Fibroblast of skin of abdomen (primary cell): ENCODE measurements around the gene ALOX12B.
"Not testable (repeated sequence)": the region's sequence is repeated elsewhere in the genome, so short reads cannot be mapped to it uniquely, and the experiment has no call there.

Source experiments
- DNase-seq: peaks from one replicate; pipeline ENCODE4 v3.0.0-alpha.2; 2013

ALOX12B gene

DNA sequence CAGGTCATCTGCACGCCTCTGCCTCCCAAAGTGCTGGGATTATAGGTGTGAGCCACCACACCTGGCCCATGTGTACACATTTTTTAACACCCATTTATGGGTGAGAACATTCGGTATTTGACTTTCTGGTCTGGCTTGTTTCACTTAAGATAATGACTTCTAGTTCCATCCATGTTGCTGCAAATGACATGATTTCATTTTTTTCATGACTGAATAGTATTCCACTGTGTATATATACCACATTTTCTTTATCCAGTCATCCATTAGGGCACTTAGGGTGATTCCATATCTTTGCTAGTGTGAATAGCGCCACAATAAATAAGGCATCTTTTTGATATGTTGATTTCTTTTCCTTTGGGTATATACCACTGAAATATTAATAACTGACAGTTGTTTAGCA lies 5.6 kb downstream of the ALOX12B start:
- no peak for DNase-seq

DNA sequence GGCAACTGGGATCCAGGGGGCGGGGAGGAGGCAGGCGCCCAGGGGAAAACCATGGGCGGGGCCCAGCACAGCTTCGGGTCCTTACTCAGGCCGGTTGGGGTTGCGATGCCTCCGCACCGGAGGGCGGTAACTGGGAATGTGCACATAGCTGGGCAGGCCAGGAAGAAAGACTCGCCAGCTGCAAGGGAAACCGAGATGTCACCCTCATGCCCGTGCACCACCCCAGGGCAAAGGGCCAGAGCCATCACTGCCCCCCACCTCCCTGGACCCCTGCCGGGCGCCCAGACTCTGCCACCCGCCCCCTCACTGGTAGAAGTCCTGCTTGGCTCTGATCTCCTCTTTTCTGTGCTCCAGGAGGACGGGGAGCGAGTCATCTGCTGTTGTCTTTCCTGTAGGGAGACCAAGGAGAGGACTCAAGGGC lies 6.7 kb downstream of the ALOX12B start:
- no peak for DNase-seq

DNA sequence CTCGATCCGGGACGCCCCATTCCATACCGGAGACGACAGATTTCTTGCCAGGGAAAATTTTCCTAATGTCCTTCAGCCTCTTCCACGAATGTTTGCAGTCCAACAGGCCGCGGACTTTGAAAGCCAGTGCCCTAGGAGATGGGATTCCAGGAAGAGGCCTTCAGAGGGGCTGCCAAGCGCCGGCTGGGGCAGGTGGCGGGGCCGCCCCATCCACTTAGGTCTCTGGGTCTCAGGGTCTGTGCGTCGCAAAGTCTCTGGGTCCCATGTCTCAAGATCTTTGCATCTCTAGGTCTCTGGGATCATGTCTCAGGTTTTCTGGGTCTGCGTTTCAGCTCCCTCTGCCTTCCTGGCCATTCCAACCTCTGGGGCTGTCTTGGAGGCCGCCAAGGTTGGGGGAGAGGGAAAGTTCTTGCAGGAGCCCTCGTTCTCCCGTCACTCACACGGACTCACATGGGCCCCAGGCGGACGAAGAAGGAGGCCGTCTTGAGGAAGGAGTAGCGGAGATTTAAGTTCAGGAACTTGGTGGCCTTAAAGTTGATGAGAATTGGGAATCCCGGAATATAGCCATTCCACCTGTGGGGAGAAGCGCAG lies 7.2 kb downstream of the ALOX12B start:
- DNase-seq = no peak

DNA sequence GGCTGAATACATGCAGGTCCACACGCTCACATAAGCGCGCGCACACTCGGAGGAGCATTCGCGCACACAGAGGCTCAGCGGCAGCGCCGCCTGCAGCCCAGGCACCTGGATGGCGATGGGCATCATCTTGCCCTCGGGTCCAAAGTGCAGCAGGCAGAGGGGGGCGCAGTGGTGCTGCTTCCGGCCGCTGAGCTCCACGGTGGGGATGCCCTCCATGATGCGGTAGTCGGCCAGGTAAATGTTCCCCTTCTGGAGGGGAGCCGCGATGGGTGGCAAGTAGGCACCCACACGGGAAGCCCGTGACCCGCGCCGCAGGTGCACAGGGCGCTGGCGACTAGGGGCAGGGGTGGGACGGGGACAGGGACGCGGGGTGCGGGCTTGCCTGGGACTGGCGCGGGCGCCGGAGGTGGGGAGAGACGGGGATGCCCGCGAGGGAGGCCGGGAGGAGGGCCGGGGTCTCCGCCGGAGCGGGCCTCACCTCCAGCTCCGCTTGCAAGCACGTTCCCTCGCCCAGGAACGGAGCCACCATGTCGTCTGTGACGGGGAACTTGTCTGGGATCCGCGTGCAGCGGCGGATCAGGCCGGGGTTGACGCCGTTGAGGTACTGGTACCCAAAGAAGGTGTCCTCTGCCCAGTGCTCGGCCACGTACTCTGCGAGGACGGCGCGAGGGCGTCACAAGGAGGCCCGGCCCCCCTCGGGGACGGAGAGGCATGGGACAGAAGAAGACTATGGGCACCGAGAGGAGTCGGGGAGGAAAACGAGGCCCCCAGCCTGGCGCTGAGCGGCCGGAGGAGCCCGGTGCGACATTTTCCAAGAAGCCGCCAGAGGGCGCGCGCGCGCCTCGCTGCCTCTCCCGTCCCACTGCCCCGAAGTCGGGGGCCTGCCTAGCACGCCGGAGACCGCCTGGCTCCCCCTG lies 8.0 kb downstream of the ALOX12B start:
- DNase-seq = peak; percentile 33

DNA sequence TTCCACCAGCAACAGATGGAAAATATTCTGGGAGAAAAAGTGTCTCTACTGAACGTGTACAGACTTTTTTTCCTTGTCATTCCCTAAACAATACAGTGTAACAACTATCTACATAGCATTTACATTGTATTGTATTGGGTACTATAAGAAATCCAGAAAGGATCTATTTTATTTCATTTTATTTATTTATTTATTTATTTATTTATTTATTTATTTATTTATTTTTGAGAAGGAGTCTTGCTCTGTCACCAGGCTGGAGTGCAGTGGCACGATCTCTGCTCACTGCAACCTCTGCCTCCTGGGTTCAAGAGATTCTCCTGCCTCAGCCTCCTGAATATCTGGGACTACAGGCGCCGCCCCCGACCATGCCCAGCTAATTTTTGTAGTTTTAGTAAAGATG lies 9.6 kb downstream of the ALOX12B start:
- not testable (repeated sequence) for DNase-seq

DNA sequence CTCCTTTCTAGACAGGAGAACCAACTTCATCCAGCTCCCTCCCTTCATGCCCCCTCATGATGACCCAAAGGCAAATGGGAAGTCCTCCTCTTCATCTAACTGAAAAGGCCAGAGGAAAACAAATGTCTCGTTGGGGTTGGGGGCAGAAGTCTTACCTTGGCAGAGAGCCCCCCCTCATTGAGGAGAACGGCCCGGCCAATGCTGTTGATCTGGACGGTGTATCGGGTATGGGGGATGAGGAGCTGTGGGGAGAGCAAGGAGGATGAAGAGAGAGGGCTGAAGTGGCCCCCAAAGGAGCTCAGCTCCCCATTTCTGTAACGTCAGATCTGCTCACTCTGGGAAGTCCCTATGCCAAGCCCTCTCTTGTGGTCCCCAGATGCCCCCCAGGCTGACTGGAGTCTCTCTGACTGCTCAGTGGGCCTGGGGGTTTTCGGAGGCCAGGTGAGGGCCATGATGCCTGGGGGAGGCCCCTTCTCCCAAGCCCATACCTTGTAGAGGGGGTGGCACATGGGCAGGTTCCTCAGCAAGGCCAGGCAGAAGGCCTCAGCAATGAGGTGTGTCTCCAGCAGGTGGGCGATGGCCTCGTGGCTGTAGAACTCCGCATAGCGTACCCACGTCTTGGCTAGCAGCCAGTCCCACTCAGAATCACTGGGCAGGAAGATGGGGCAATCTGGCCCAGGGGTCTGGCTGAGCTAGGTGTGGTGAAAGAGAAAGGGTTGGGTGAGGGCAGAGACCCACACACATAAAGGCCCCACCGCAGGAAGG lies 10.8 kb downstream of the ALOX12B start:
- no peak for DNase-seq

DNA sequence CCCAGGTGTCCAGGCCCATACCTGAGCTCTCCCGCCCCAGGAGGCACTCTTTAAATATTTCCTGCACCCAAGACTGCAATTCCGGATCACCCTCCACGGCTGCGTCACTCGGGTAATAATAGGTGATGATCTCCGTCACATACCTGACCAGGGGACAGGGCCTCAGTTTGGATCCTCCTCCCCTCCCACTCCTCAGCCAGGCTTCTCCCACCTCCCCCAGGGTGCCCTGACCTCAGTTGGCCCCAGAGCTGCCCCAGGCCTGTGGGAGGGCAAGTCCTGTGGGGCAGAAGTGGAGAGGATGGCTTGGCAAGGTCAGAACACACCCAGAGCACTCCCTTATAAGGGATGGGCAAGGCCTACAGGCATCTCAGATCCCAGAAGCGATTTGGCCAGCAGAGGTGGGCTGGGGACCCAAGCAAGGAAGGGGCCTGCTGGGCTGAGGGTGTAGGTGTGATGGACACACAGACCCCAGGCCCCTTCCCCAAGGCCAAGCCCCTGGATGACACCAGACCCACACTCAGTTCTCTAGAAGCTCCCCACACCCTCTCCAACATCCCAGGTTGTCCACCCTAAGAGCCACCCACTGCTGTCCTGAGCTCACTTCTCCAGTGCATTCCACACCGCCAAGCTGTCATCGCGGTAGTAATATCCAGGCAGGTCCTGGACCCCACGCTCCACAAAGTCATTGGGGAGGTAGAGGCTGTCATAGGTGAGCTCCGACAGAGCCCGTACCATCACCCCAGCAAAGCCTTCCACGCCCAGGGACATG lies 11.8 kb downstream of the ALOX12B start:
- no peak for DNase-seq

DNA sequence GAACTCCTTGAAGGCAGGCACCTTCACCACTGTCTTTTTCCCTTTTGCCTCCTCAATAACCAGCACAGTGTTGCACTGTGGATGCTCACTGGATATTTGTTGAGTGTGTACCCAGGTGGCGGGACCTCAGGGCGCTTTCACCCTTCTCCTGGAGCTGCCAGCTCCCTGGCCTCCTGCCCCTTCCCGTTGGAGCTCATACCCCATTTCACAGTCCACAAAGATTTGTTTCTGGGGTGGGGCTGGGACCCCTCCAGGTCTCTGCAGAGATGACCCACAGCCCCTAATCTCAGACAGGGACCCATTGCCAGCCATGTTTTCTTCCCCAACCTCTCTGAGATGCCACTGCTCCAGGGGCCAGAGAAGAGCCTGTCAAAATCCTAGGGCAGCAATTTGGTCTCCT lies 12.4 kb downstream of the ALOX12B start:
- DNase-seq = no peak

DNA sequence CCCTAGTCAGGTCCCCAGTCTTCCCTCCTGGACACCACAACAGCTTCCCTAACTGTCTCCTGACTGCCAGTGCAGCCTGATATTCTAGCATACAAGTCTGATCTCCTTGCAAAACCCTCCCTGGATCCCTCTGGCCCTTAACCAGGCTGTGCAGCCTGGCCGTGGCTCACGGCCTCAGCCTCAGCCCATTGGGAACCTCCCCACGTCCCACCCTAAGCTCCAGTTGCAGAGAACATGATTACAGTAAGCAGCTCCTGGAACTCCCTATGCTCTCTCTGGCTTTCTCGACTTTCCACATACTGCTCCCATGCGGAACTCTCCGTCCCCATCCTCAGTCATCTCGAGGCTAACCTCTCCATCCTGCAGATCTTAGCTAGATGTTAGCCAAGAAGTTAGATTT lies 13.0 kb downstream of the ALOX12B start:
- no peak for DNase-seq

DNA sequence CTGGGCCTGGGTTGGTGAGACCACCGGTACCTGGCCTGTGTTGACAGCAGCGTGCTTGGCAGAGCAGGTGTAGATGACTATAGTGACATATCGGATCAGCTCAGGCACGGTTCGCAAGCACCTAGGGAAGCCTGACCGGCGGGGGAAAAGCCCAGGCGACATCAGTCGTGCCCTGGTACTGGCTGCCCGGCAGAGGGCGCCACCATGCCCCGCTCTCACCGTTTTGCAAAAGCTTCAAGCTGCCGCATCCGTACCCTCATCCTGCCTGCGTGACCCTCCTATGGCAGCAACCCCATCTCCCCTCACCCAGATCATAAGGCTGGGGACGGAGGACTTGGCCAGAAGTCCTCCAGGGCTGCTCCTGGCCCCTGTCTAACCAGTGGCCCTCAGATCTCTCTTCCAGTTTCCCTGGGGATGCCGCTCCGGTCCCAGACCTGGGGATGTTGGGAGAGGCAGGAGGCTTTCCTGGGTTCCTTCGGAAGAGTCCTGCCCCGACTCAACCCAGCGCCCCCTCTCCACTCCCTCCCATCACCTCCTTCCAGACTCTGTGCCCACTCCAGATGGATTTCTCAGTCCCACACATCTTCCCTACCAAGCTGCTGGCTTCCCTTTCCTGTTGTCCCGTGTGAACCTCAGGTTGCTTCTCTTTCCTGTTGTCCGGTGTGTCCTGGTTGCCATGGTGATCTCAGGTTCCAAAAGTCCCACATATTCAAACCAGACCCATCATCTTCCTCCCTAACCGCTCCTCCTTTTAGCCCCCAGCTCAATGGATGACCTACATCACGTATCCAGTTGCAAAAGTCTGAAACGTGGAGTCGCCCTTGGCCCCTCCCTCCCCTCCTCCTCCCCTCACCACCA lies 13.7 kb downstream of the ALOX12B start:
- DNase-seq = peak; percentile 33

DNA sequence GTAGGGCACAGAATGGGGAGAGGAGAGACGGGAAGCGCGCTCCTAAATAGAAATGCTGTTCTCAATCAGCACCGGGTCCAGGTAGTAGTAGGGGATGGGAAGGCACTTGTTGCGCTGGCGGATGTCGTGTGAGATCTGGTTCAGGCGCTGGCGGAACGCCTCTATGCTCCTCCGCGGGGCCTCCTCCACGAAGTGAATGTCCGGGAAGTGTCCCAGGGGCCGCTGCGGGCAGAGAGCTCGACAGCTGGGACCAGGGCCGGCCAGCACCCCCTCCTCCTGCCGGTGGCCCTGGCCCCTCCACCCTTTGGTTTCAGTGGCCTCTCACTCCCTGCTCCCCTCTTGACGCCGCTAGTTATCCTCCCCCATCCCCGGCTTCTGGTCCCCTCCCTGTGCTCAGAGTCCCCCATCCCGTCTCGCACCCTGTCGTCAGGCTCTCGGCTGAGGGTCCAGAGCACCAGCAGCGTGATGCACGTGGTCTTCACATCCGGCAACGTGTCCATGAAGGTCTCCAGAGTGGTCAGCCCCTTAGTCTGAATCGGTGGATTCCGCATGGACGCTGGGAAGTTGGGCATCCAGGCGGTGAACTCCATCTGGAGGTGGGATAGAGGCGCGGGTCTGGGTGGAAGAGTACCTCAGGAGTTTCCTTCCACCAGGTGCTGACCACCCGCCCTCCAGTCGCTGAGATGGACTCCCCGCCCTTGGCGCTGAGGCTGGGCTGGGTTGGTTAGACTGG lies 14.6 kb downstream of the ALOX12B start:
- no peak for DNase-seq

DNA sequence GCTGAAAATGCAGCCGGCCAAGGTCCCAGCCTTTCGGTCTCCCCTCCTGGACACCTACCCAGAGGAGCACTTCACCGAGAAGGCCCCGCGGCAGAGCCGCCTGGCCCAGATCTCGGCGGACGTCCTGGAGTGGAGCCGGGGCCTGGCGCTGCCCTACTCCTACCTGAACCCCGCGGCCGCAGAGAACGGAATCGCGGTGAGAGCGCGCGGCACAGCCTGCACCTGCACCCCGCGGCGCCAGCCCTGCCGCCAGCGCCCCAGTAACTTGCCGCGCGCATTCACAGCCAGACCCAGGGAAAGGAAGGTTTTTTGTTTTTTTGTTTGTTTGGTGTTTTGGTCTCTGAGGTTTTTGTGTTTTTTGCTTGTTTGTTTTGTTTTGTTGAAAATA lies 15.2 kb downstream of the ALOX12B start:
- DNase-seq = no peak

DNA sequence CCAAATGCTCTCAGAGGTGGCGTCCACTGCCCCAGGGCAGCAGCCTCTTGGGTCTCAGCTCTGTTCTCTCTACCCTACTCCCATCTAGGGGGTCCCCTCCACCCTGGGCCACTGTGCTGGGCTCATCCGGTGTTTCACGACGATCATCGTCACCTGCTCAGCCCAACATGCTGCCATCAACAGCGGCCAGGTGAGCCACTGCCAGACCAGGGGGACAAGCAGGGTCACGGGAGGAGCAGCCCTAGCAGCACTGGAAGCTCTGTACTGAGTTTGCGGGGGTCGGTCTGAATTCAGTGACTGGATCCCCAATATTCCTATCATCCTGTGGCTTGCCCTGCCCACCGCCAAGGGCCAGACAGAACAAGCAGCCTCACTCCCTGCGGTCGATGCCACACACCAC lies 16.0 kb downstream of the ALOX12B start:
- DNase-seq = no peak

DNA sequence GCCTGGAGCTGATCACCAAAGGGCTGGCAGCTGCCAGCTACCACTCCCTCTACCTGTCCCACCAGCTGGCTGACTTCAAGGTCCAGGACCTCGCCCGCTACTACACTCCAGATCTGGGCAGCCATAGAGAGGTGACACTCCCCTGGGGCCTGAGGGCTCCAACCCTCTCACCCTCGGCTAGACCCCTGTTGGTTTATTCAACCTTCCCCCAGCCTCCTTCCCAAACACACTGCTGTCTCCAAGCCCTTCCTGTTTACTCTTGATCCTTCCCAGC lies 18.0 kb downstream of the ALOX12B start:
- no peak for DNase-seq

DNA sequence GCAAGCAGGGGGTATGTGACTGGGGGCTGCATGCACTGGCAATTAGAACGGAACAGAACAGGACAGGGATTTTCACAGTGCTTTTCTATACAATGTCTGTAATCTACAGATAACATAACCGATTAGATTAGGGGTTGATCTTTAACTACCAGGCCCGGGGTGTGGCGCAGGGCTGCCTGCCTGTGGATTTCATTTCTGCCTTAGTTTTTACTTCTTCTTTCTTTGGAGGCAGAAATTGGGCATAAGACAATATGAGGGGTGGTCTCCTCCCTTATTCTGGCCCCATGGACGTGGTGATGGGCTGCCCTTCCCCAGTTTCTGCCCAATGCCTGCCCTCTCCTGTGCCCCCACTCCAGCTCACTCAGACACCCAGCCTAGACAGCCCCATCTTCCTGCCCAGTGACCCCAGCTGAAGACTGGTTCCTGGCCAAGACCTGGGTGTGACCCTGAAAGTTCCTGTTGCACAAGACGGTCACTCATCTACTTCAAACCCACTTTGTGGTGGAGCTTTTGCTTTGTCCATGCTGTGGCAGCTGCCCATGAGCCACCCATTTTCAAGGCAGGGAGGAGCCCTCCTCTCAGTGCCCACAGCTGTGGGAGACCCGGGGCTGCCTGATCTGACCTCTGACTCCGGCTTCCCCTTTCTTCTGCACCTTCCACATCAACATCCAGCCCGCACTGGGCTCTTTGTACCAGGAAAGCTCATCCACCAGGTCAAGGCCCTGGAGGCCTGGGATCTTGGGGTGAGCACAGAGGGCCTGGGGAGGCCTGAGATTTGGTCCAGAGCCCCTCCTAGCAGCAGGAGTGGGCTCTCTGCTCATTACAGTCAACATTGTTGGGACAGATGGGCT lies 18.6 kb downstream of the ALOX12B start:
- DNase-seq = no peak

DNA sequence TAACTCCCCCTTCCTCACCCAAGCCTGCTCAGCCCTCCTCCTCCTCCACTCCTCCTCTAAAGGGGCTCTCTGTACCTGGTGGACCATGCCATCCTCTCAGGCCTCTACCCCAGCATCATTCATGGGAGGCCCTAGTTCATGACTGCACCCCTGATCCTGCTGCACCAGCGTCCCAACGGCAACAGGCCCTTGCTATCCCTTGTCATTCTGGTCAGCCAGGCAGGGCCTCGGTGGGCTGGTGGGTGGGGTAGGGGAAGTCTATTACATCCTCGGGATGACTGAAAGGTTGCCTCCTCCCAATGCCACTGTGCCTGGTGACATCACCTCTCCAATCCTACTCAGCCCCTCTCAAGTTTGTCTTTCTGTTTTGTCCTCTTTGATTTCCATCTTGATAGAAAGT lies 19.7 kb downstream of the ALOX12B start:
- no peak for DNase-seq

DNA sequence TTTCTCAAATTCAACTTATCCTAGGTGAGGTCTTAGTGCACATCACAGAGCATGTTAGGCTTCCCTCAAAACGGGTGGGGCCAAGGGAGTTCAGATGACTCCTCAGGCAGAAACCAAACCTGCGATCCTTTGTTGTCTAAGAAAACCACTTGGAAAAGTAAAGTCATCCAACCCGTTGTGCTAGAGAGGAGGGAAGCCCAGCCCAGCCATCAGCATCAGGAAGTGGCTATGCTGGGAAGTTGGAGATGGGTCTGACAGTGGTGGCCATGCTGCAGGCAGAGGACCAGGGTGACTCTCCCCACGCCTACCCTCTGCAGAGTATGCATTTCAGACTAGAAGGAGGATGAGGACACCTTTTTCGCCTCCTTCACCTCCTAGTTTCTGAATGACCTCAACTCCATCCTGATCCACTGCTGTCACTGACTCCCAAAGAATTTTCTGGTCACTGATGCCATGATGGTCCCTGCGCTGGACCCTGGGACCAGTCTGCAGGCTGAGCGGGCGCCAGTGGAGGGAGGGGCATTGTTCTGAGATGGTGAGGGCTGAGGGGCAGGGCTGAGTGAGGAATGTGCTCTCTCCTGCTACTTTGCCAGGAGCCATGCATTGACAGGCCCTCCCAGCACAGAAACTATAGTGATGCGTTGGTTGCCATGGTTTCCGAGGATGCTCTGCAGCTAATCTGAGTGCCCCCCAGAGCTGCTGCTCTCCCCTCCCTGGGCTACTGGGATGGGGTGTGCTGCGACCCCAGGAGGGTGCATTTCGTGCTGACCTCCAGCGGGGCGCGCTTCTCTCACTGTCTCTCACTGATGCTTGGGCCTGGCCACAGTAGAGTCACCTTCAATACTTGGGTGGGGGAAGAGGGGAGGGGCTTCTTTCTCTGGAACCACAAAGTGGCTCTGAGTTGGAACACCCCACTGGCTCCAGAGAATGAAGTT lies 20.4 kb downstream of the ALOX12B start:
- no peak for DNase-seq

DNA sequence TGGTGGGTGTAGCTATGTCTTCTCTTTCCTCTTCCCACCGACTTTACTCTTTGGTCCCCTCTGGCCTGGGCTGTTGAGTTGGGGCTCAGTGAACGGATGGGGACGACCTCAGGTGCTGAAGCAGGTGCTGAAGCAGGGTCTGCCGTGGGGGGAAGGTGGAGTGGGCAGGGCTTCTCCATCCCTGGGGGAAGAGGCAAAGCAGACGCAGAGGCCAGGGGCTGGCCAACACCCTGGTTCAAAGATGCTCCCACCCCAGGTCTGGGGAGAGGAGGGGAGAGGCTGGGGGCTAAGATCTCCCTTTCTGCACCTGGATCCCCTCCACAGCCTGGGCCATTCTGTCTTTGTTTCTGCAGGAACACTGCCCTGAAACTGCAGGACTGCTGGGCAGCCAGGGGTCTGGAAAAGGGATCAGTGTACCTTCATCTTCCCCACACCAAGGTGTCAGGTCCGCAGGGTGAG lies 22.9 kb downstream of the ALOX12B start:
- no peak for DNase-seq
